SHP77 treated with DMSO at 0.1 percent for 48 hours (cell line): ENCODE measurements around the gene SHPK.

Experiments used
- DNase-seq: peaks from one replicate; lab custom pipeline; 2025; lab: John Stamatoyannopoulos, UW

SHPK gene

GRCh38 chr17:3636154-3636907, at the start of gene SHPK, which contains the start of gene CTNS:
TSS of gene SHPK (minus strand) at chr17:3636250. CDS start at chr17:3636219, 31 bp downstream.
TSS of gene CTNS (plus strand) at chr17:3636760. CDS start at chr17:3640207, 3,447 bp downstream.
- peak; percentile 96 for DNase-seq

DNA sequence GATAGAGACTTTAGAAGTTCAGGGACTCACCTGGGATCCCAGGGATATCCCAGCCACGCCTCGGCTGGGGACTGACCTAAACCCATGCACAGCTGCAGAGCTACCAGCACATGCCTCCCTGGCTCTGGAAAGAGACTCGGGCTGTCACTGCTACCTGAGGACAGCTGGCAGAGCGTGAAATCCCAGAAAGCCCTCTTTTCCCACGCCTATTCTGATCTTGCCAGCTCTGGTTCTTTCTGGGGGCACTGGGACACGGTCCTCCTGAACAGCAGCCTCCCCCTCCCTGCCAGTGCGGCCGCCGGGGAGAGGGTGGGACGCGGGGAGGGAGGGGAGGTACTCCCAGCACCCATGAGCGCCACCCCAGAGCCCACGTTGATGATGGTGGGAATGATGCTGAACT, 49.1 kb upstream of the SHPK start:
- DNase-seq = no peak

DNA sequence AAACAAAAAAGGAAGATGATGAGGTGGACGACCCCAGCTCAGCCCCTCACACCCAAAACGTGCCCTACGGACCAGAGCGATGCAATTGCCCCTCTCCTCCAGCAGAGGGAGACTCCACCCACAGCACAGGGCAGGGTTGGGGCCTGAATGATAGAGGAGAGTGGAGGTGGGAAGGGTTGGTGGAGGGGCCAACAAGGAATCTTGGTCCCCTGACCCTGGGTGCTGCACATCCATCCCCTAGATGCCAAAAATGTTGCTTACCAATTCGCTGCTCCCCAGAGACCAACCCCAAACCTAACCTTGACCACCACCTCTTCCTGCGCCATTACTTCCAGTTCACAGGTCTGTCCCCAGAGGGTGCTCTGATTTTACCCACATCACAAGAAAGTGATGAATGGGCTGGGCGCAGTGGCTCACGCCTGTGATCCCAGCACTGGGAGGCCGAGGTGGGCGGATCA, 47.0 kb upstream of the SHPK start:
- DNase-seq = no peak

- DNase-seq = no peak
Measured at GRCh38 chr17:3682033-3682432, 46.0 kb upstream of the SHPK start.

DNA sequence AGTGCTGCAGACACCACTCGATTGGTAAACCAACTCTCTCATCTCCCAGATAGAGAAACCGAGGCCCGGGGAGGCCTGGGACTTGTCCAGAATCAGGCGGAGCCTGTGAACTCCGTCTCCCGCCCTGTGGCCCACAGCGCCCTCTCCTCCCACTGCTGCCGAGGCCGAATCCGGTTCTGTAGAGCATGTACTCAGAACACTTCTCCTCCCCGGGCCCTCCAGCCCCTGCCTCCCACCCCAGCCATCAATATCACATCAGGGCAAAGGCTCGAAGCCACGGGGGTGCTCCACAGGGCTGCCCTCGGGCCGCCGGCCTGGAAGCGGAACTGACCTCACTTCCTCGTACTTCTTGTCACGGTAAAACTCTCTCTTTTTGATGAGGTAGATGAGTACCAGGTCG, 45.5 kb upstream of the SHPK start:
- no peak for DNase-seq

DNA sequence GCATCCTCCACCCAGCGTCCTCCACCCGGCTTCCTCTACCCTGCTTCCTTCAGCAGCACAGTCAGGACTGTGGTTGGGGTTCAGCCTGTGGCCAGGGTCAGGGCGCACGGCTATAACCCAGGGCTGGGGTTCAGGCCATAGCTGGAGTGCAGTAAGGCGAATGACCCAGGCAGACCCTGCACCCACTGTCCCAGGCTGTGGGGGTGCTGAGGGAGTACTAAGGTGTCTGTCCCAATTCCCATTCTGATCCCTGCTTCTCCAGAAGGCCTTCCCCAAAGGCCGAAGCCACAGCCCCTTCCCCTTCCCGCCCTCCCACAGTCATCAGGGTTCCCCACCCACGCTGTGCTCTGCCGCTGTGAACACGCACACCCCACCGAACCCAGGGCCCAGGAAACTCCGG, 45.0 kb upstream of the SHPK start:
- DNase-seq = no peak

- no peak for DNase-seq
Measured at GRCh38 chr17:3679531-3680126, 43.6 kb upstream of the SHPK start.

GRCh38 chr17:3678821-3679530, 42.9 kb upstream of the SHPK start:
- no peak for DNase-seq

GRCh38 chr17:3678095-3678820, 42.2 kb upstream of the SHPK start:
- DNase-seq = peak; percentile 60

- DNase-seq = no peak
Measured at GRCh38 chr17:3675886-3676285, 39.8 kb upstream of the SHPK start.

- DNase-seq = no peak
Measured at GRCh38 chr17:3672571-3672970, 36.5 kb upstream of the SHPK start.

DNA sequence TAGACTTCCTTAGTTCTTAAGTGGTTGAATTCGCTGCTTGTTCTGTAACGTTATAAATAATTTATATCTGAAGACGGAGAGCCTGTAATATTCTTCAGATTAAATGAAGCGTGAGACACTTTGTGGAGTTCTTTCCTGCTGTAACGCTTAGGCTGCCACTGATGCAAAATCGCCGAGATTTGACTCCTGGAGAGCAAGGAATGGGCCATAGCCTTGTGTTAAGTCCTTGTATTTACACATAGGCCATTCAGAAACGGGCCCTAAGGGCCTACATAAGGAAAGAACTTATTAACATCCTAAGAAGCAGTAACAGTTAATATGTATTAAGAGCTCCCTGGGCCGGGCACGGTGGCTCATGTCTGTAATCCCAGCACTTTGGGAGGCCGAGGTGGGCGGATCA, 33.5 kb upstream of the SHPK start:
- DNase-seq = no peak

- no peak for DNase-seq
Measured at GRCh38 chr17:3669085-3669347, 33.0 kb upstream of the SHPK start.

GRCh38 chr17:3668279-3669084, 32.4 kb upstream of the SHPK start, which contains the start of the genes EMC6 and TAX1BP3:
TSS of gene EMC6 (plus strand) at chr17:3668812. CDS start at chr17:3669147, 335 bp downstream.
TSS of gene TAX1BP3 (minus strand) at chr17:3668578. CDS start at chr17:3668526, 52 bp downstream.
- DNase-seq = peak; percentile 98

- no peak for DNase-seq
Measured at GRCh38 chr17:3667366-3668278, 31.6 kb upstream of the SHPK start.

DNA sequence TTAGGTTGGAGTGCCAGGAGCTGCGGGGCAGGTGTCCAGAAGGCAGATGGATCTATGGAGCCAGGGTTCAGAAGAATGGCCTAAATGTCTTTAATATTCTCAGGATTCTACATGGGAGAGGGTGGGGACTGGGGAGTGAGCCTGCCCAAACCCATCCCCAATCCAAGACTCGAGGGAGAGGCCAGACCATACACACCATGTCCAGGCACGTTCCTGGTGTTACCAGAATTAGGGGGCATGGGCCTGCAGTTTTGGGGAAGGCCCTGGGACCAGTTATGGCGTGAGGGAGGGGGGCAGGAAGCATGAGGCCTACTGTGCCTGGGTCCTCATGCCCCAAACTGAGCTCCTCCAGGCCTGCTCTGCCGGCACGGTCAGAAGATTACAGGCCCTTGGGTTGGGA, 30.5 kb upstream of the SHPK start:
- no peak for DNase-seq

DNA sequence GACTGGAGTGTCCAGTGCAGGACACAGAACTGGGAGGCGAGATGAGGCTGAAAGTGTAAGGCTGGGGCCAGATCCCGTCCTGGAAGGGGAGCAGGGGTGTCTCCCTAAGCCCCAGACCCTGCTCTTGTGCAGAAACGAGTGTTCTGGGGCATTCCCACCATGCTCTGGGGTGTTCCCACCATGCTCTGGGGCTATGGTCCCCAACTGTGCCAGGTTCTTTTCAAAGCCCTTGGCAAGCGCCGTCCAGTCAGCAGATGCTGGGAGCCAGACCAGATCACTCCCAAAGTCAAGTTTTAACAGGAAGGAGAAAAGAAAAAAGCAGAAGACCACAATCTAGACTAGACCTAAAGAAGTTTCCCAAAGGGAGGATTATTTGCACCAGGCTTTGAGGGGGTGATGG, 29.8 kb upstream of the SHPK start:
- DNase-seq = no peak

DNA sequence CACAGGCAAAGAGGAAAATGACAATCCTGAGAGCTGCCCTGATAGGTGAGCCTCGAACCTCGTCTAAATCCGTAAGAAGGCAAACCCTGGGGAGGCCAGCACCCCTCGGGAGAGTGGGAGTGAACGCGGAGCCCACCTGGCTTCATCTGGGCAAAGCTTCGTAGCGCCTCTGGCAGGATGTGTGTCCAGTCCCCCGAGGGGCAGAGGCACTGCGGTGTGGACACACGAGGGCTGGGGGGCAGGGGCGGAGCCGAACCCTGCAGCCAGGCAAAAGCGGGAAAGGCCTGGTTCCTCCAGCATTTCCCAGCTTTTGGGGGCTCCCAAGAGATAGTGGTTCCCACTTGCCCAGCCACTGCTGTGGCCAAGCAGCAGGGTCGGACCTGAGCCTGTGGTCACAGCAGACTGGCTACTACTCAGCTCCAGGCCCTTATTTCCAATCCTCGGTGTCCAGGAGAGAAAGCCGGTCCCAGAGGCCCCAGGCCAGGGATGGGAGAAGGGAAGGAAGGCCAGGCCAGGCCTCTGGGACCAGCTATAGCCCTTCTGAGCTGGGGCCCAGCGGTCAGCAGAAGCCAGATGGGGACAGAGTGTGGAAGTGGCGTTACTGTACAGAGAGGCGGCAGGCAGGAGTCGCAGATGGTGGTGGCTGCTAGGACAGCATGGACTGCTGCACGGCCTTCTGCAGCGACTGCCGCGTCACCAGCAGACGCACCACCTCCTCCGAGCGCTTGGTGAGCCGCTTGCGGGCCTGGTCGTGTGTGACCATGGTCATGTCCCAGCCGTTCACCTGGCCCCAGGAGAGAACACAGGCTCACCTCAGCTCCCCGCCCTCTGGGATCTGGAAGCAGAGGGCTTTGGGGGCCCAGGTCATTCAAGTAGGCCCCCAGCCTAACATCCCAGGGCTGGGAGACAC, 27.3 kb upstream of the SHPK start:
- no peak for DNase-seq

DNA sequence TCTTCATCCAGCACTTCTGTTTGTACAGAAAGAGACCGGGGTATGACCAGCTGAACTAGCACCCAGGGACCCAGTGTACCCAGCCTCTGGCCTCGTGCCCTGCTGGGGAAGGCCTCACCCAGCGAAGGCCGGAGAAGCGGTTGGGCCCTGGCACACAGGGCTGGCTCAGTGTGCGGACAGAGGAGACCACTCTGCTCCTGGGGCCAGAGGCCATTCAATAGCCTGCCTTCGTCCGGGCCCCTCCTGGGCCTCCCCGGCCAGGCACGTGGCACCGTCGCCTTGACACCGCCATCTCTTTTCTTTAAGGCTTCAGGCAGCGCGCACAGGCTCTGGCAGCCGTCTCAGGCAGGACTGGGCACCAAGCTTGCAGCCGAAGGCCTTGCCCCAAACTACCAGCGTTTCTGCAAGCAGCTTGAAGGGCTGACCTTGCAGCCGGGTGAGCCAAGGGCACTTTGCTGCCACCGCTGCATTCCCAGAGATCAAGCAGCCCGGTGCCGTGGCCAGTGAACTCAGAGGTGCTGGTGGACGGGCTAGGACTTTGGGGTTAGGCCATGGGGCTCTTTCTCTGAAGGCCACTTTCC, 24.4 kb upstream of the SHPK start:
- no peak for DNase-seq
